Right lobe of liver (tissue), 4 donors: ENCODE data around the gene PPP4R2.

Experiments
- POLR2A ChIP-seq: fragments of 450-650 bp; IDR thresholded peaks from one replicate; pipeline ENCODE4 v1.6.1; 2017; ENCODE audit warnings: antibody characterized with exemption, mild to moderate bottlenecking
- TF ChIP-seq, protein P1 (sequence below), 4 donors: fragments of 200-600 bp in 3 of 4; fragments of 450-650 bp in 1 of 4; IDR thresholded peaks; one replicate each; pipeline versions ENCODE4 v1.5.1 to v1.8.0; 2016 to 2022; ENCODE audit warnings: antibody characterized with exemption in 4 of 4, mild to moderate bottlenecking in 2 of 4
- donor health status: DM: no; HTN: no; CAD: no.
- donor health status: DM: no; HTN: no; CAD: no.
- donor health status: DM: no; HTN: yes; CAD: no.

DNA sequence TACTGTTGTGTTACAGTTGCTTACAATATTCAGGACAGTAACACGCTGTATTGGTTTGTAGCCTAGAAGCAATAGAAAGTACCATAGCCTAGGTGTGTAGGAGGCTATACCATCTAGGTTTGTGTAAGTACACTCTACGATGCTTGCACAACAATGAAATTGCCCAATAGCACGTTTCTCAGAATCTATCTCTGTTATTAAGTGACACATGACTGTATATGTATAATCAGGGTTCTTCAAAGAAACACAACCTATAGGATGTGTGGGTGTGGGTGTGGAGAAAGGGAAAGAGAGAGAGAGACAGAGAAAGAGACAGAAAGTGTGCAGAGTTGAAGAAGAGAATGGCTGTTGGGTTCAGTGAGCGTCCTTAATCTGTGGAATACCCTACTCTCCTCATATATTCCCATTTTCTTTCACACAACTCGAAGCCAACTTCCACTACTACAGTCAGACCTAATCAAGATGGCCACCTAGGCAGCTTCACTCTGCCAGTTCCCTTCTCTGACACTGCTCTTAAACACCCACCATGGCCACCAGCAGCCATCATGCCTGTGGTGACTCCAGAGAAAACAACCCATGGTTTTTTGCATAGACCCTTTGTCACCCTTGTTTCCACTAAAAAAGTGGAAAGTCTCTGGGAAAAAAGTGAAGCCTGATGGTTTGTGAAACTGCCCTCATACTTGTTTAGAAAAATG lies 5.8 kb upstream of the PPP4R2 start:
- TF ChIP-seq, protein P1, sequence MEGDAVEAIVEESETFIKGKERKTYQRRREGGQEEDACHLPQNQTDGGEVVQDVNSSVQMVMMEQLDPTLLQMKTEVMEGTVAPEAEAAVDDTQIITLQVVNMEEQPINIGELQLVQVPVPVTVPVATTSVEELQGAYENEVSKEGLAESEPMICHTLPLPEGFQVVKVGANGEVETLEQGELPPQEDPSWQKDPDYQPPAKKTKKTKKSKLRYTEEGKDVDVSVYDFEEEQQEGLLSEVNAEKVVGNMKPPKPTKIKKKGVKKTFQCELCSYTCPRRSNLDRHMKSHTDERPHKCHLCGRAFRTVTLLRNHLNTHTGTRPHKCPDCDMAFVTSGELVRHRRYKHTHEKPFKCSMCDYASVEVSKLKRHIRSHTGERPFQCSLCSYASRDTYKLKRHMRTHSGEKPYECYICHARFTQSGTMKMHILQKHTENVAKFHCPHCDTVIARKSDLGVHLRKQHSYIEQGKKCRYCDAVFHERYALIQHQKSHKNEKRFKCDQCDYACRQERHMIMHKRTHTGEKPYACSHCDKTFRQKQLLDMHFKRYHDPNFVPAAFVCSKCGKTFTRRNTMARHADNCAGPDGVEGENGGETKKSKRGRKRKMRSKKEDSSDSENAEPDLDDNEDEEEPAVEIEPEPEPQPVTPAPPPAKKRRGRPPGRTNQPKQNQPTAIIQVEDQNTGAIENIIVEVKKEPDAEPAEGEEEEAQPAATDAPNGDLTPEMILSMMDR (IDR thresholded peaks at IDR 0.05) = no peak
- TF ChIP-seq POLR2A = no peak
